Measurements from ENCODE around the gene XRCC4.

XRCC4 gene

GRCh38 chr5:83392766-83393503, 315.6 kb downstream of the XRCC4 start:
- no peak for TF ChIP-seq CTCF (IDR thresholded peaks at IDR 0.05; ENCODE audit: low read depth, low read length)
- no peak for DNase-seq (ENCODE audit: low read depth, low spot score)
- in situ Hi-C loops (cut with HindIII; ENCODE audit: low sequenced_read_pairs): no loop called here
- H3K4me3 ChIP-seq (ENCODE audit: low read depth, low read length): no peak overlapping the region

- no peak overlapping the region for H3K4me3 ChIP-seq (ENCODE audit: low read depth, low read length)
- no peak for DNase-seq (ENCODE audit: low read depth, low spot score)
- in situ Hi-C loops (cut with HindIII; ENCODE audit: low sequenced_read_pairs): no loop called here
- TF ChIP-seq CTCF (IDR thresholded peaks at IDR 0.05; ENCODE audit: low read depth, low read length): no peak
Observed at GRCh38 chr5:83393504-83393866, 316.1 kb downstream of the XRCC4 start.

- no peak for TF ChIP-seq CTCF (IDR thresholded peaks at IDR 0.05; ENCODE audit: low read depth, low read length)
- in situ Hi-C loops (cut with HindIII; ENCODE audit: low sequenced_read_pairs): no loop called here
Observed at GRCh38 chr5:83394190-83394589, 316.8 kb downstream of the XRCC4 start.

GRCh38 chr5:83396662-83397061, 319.3 kb downstream of the XRCC4 start:
- DNase-seq (ENCODE audit: low read depth, low spot score): no peak
- no peak for TF ChIP-seq CTCF (IDR thresholded peaks at IDR 0.05; ENCODE audit: low read depth, low read length)
- in situ Hi-C loops (cut with HindIII; ENCODE audit: low sequenced_read_pairs): no loop called here

More at GRCh38 chr5:83394190-83394589, 316.8 kb downstream of the XRCC4 start:
- DNase-seq (ENCODE audit: low read depth, low spot score): no peak
- no peak overlapping the region for H3K4me3 ChIP-seq (ENCODE audit: low read depth, low read length)

GRCh38 chr5:83397658-83398057, 320.3 kb downstream of the XRCC4 start:
- H3K4me3 ChIP-seq (ENCODE audit: low read depth, low read length): no peak overlapping the region
- no peak for DNase-seq (ENCODE audit: low read depth, low spot score)
- TF ChIP-seq CTCF (IDR thresholded peaks at IDR 0.05; ENCODE audit: low read depth, low read length): no peak
- in situ Hi-C loops (cut with HindIII; ENCODE audit: low sequenced_read_pairs): no loop called here

More at GRCh38 chr5:83396662-83397061, 319.3 kb downstream of the XRCC4 start:
- no peak overlapping the region for H3K4me3 ChIP-seq (ENCODE audit: low read depth, low read length)

- H3K4me3 ChIP-seq (ENCODE audit: low read depth, low read length): no peak overlapping the region
- DNase-seq (ENCODE audit: low read depth, low spot score): no peak
- TF ChIP-seq CTCF (IDR thresholded peaks at IDR 0.05; ENCODE audit: low read depth, low read length): no peak
- in situ Hi-C loops (cut with HindIII; ENCODE audit: low sequenced_read_pairs): no loop called here
Observed at GRCh38 chr5:83400241-83400640, 322.9 kb downstream of the XRCC4 start.

Data from astrocyte of the spinal cord (primary cell).